A673 (cell line): Measurements from ENCODE around the gene KRT73.

Source experiments
- CTCF ChIP-seq: fragments of 300-800, 200-600 bp; sonication (generic); conservative IDR thresholded peaks from 2 replicates; pipeline ENCODE4 v1.5.1; 2017; ENCODE audit warnings: low read depth, mild to moderate bottlenecking, antibody characterized with exemption, low read length, moderate library complexity, mixed read lengths
- EZH2 ChIP-seq: fragments of 200-600 bp; sonication (generic); IDR thresholded peaks from 2 replicates; pipeline ENCODE4 v1.6.1; 2017; ENCODE audit warnings: borderline replicate concordance, low read depth, mild to moderate bottlenecking, mixed read lengths, antibody characterized with exemption, low read length; ENCODE audit not compliant: poor library complexity, severe bottlenecking

GRCh38 chr12:52618866-52619265 is 507 bp upstream of the KRT73 start:
- TF ChIP-seq CTCF (no peak), EZH2 (no peak)
